Stimulated activated CD4-positive, alpha-beta T cell treated with anti-CD3 and anti-CD28 coated beads, Interleukin-4, amount 100 ng/mL, for 24 hours (primary cell): ENCODE results near the gene DOCK8.

Experiments
- DNase-seq: peaks from one replicate; pipeline ENCODE4 v3.0.0-alpha.2; 2020

The DOCK8 gene

DNA sequence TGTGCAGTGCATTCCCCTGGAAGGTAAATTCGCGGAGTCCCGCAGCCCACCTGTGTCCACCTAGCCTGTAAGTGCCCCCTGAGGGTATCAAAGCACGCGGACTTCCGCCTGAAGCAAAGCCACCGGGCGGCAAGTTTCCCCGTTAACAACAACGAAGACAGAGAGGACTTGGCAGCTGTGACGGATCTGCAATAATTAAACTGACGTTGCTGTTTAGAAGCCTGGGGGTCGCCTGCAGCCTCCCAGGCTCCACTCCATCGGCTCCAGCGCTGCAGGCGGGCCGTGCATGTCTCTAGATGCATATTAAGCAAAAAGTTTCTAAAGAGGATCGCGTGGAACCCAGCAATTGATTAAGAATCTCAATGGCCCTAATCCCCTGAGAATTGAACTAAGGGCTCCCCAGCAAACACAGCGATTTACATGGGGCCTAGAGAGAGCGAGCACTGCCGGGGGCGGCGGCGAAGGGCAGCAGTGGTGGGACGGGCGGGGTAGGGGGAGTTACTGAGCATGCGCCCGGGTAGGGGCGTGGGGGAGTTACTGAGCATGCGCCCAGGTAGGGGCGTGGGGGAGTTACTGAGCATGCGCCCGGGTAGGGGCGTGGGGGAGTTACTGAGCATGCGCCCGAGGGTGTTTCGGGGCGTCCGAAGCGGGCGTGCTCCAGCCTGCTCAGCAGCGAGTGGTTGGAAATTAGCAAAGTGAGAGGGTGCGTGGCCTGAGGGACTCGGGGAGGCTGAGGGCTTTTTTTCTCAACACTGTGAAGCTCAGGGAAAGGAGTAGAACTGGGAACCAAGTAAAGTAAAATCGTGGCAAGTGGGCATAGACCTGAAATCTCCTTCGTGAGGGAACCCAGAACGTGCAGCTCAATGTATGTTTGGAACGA lies 255.2 kb downstream of the DOCK8 start:
- peak; percentile 90 for DNase-seq

GRCh38 chr9:470552-471194 lies 256.0 kb downstream of the DOCK8 start:
- DNase-seq: peak; percentile 12

DNA sequence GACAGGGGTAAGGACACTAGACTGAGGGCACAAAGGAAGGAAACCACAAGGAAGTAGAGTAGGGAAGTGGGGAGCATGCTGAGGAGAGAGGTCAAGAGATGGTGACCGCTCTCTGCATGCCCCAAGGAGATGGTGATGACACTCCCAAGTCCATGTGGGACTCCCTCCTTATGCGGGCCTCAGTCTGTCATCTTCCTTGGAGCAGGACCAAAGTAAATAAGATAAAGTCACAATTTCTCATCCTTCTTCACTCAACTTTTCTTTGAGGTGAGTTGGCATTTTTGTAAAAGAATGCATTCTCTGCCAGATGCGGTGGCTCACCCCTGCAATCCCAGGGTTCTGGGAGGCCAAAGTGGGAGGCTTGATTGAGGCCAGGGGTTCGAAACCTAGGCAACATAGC lies 256.7 kb downstream of the DOCK8 start:
- no peak for DNase-seq

- DNase-seq: no peak
Observed at GRCh38 chr9:472479-473075, 257.9 kb downstream of the DOCK8 start.

DNA sequence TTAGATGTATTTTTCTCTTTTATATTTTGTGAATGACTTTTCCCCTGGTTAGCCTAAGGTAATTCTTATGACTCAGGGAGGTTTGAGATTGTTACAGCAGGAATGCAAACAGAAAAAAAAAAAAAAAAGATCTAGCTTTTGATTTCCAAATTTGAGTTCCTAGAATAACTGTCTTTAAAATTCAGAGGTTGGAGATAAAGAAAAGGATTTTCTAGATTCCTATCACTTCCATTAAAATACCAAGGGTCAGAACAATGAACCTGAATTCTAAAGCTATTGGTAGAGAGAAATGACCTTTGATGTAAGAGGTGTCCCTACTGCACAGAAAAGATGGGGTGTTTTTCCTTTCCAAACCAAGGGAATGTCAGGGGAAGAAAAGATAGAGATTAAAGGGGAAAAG lies 262.5 kb downstream of the DOCK8 start:
- DNase-seq: no peak

DNA sequence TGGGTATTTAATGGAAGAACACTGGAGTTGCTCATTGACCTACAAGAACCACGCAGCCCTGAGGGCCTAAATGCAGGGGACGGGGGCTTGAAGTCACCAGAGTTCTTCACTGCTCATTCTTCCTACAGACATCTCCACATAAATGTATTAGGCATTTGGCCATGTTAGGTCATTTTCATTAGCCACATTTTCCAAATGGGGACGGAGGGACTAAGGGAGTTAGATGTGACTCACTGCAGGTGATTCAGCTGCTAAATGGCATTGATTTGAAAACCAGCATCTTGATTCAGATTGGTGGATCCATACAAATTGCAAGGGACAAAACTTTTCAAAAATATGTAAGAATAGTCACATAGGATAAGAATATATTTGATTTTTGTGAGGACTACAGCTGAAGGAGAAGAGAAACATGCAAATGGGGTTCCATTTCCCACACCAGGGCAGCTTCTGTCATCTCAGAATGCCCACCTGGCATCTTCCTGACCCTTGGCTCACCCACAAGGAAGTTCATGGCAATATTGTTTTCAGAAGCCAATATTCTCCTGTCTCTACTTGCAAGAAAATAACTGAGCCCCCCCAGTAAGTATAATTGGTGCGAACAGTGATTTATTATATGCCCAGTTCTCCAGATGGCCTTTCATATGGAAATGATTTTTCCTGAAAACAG lies 264.8 kb downstream of the DOCK8 start:
- no peak for DNase-seq

GRCh38 chr9:479971-480350 lies 265.3 kb downstream of the DOCK8 start:
- no peak for DNase-seq

- DNase-seq: no peak
Observed at GRCh38 chr9:482739-483138, 268.1 kb downstream of the DOCK8 start.

GRCh38 chr9:486156-486555 lies 271.5 kb downstream of the DOCK8 start:
- DNase-seq: no peak

GRCh38 chr9:487429-487828 lies 272.8 kb downstream of the DOCK8 start:
- no peak for DNase-seq

- DNase-seq: no peak
Observed at GRCh38 chr9:488448-488847, 273.8 kb downstream of the DOCK8 start.

DNA sequence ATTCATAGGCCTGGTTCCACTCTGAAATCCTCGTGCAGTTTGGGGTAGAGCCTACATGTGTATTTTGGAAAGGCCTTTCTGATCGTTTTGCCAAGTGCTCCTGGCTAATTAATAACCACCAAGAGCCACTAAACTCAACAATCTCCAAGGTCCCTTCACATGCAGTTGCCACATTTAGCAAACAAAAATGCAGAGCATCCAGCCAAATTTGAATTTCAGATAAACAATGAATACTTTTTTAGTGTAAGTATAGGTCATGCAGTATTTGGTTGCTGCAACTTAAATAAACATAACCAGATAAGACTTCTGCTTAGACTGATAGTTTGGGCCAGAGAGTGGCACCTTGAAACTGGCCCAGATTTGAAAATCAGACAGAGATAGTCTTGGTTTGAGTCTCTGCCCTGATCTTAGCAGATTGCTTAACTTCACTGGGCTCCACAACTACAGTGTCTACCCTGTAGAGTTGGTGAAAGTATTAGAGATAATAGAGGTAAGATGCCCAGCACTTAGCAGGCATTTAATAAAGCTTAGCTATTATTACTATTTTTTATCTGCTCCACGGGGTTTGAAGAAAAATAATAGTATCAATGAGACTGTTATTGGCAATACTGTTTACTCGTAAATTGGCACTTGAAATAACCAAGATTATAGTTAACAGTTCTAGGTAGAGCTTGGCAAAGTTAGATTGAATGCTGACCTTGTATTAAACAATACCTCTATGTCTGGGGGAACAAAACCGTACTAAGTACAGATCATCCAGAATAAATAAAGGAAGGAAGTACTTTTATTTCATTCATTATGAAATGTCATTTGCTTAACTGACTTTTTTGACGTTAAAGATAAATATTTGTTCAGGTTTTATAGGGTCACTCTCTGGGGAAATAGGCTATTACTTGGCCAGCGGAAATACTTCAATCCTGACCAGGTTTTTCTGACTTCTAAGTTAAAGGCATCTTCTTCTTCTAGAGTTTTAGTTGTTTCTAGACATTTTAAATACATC lies 274.8 kb downstream of the DOCK8 start:
- DNase-seq: no peak

DNA sequence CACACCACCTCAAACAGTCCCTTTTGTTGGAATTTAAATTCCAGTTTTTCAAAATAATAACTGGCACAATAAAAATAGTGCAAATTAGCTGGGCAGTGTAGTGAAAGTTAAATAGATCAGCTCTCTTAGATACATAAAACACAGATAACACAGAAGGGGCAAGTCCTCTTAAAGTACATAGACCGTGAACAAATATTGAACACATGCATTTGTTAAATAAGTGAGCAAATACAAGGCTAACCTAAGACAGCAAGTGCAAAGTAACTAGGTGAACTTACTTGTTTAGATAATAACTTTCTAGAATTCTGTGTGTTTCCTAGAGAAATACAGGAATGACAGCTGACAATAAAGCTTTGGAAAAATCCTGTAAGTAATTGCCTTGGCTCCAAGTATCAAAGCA lies 280.1 kb downstream of the DOCK8 start:
- no peak for DNase-seq

DNA sequence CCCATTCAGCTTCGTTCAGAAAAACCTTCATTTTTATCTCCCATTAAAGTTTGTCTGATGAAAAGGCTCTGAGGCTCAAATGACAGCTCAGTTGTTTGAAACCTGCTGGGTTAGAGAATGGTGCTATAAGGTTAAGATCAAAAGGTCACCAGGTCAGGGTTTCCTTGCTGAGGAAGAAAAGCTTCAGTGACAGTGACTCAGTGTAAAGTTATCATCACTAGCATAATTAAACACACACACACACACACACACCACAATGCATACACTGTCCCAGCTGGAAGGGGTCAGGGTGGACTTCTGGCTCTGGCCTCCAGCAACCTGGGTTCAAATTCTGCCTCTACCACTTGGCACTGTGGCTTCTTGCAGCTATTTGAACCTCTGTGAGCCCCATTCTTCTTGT lies 281.1 kb downstream of the DOCK8 start:
- DNase-seq: no peak

DNA sequence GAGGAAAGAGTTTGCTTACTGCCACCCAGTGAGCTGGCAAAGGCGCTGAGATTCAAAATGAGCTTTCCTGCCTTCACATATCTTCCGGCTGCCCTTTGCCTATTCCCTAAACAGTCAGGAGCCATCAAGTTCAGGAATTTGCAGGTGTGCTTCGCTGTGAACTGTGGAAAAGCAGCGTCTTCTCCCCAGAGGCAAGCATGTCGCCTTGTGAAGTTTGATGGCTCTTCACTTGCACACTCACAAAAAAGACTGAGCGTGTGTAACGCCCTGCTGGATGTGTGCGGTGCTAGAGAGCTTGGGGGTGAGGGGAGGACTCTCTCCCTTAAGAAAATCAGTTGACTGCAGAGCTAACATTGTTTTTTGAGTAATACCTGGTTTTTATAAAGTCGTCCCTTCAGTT lies 288.7 kb downstream of the DOCK8 start:
- no peak for DNase-seq

- peak; percentile 73 for DNase-seq
Observed at GRCh38 chr9:503881-504852, 289.5 kb downstream of the DOCK8 start, which contains the start of gene KANK1. TSS of gene KANK1 (plus strand) at chr9:504695.

DNA sequence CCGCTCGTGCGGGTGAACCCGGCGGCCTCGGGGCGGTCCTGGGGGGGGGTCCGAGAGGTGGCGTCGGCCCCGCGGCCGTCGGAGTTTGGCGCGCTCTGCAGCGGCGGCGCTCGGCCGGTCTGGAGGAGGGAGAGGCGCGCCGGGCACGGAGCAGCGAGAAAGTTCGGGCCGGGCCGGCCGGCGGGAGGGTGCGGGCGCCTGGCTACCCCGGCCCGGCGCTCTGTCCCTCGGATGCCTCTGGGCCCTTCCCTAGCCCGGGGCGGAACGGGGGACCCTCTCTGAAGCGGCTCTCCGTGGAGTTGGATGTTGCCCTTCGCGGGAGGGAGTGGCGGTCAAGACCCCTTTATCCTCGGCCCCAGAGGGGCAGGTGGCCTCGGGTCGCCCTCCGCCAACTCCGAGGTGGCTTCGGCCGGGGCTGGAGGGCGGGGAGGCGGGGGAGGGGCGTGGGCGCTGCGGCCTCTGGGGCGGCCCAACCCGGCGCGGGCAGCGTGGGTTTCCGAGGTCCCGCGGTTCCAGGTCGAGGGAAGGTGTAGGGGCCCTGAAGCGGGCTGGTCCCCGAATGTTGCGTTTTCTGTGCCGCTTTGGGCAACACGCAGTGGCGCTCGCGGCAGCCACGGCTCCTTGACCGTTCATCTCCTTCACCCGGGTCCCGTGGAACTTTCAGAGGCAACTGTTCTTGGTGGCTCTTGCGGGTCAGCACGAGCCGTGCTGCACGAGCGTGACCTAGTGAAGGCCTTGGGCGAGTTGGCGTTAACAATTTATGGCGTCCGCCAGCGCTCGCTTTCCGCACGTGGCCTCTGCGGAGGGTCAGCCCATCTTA lies 290.5 kb downstream of the DOCK8 start:
- peak; percentile 7 for DNase-seq

DNA sequence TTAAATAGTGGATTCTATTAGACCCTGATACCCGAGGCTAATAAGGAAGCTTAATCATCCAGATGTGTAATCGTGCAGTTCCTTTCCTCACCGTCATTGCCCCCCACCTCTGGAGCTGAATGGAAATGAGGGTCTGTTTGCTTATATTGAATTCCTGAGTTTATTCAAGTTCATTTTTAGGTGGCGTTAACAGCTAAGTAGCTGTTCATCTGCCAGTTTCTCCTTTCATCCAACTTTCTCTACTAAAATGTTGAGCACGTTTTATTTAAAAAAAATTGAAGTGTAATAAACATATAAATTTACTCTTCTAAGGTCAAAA lies 291.0 kb downstream of the DOCK8 start:
- no peak for DNase-seq

GRCh38 chr9:506281-506680 lies 291.6 kb downstream of the DOCK8 start:
- no peak for DNase-seq

GRCh38 chr9:511861-512260 lies 297.2 kb downstream of the DOCK8 start:
- DNase-seq: no peak
